NCI-H2196 treated with DMSO at 0.1 percent for 48 hours (cell line): Measurements from ENCODE around the gene ANKK1.

Experiments
- DNase-seq: peaks from one replicate; lab custom pipeline; 2025; ENCODE audit not compliant: unreplicated experiment; lab: John Stamatoyannopoulos, UW

The ANKK1 gene

GRCh38 chr11:113408206-113408605, 20.6 kb downstream of the ANKK1 start:
- no peak for DNase-seq

GRCh38 chr11:113408887-113409286, 21.3 kb downstream of the ANKK1 start:
- DNase-seq = no peak

GRCh38 chr11:113409526-113409925, 21.9 kb downstream of the ANKK1 start:
- DNase-seq = no peak

GRCh38 chr11:113410414-113411135, 23.0 kb downstream of the ANKK1 start:
- DNase-seq = no peak

- no peak for DNase-seq
Measured at GRCh38 chr11:113411536-113411935, 24.0 kb downstream of the ANKK1 start.

GRCh38 chr11:113412675-113413074, 25.1 kb downstream of the ANKK1 start:
- DNase-seq = no peak

GRCh38 chr11:113415343-113415742, 27.8 kb downstream of the ANKK1 start:
- DNase-seq = no peak

- DNase-seq = no peak
Measured at GRCh38 chr11:113417428-113417827, 29.8 kb downstream of the ANKK1 start.

GRCh38 chr11:113419454-113420003, 31.9 kb downstream of the ANKK1 start:
- DNase-seq = no peak

GRCh38 chr11:113420808-113421207, 33.2 kb downstream of the ANKK1 start:
- DNase-seq = no peak

- no peak for DNase-seq
Measured at GRCh38 chr11:113426686-113427085, 39.1 kb downstream of the ANKK1 start.

- no peak for DNase-seq
Measured at GRCh38 chr11:113431746-113432145, 44.2 kb downstream of the ANKK1 start.

GRCh38 chr11:113435190-113435968, 47.8 kb downstream of the ANKK1 start:
- DNase-seq = no peak

GRCh38 chr11:113436672-113437252, 49.2 kb downstream of the ANKK1 start:
- DNase-seq = no peak

- no peak for DNase-seq
Measured at GRCh38 chr11:113440816-113441215, 53.2 kb downstream of the ANKK1 start.

GRCh38 chr11:113444502-113445123, 57.0 kb downstream of the ANKK1 start:
- no peak for DNase-seq

GRCh38 chr11:113446112-113446511, 58.5 kb downstream of the ANKK1 start:
- no peak for DNase-seq

- no peak for DNase-seq
Measured at GRCh38 chr11:113446938-113447337, 59.4 kb downstream of the ANKK1 start.

GRCh38 chr11:113447621-113448315, 60.2 kb downstream of the ANKK1 start:
- no peak for DNase-seq

GRCh38 chr11:113448316-113448677, 60.7 kb downstream of the ANKK1 start:
- DNase-seq = no peak

- DNase-seq = no peak
Measured at GRCh38 chr11:113449743-113450142, 62.2 kb downstream of the ANKK1 start.
